K562 (cell line): ENCODE results near the gene DNMT1. TPM values are rescaled to one million over a fixed set of nuclear protein-coding genes. Genes with fewer than 3 reads are reported as not detected.
A peak's percentile ranks its signal among the peaks of the same experiment; 100 is the strongest.

Source experiments
- CCAR2 ChIP-seq: fragments of 200-400 bp; formaldehyde crosslinking; IDR thresholded peaks from 2 replicates; pipeline ENCODE4 v1.6.1; 2017; ENCODE audit warnings: mild to moderate bottlenecking, low read depth, low read length
- DPF2 ChIP-seq: fragments of 450-650 bp; IDR thresholded peaks from 2 replicates; pipeline ENCODE4 v1.6.1; 2016
- EGR1 ChIP-seq: fragments of 450-650 bp; conservative IDR thresholded peaks from 2 replicates; pipeline ENCODE4 v1.6.1; 2017; ENCODE audit warnings: mild to moderate bottlenecking
- ETV1 ChIP-seq: fragments of 450-650 bp; conservative IDR thresholded peaks from 2 replicates; pipeline ENCODE4 v1.6.1; 2016; ENCODE audit warnings: missing genetic modification characterization, control low read depth, low read depth, missing compliant biosample characterization
- GATAD2B ChIP-seq: fragments of 450-650 bp; IDR thresholded peaks from 2 replicates; pipeline ENCODE4 v1.6.1; 2017; ENCODE audit warnings: mild to moderate bottlenecking, borderline replicate concordance
- ILF3 ChIP-seq: fragments of 450-650 bp; IDR thresholded peaks from 2 replicates; pipeline ENCODE4 v1.6.1; 2018; ENCODE audit warnings: antibody characterized with exemption, mild to moderate bottlenecking, moderate library complexity, borderline replicate concordance
- L3MBTL2 ChIP-seq: fragments of 450-650 bp; IDR thresholded peaks from 2 replicates; pipeline ENCODE4 v1.6.1; 2016; ENCODE audit warnings: mild to moderate bottlenecking, moderate library complexity
- MIER1 ChIP-seq: fragments of 450-650 bp; IDR thresholded peaks from 2 replicates; pipeline ENCODE4 v1.6.1; 2016; ENCODE audit warnings: antibody characterized with exemption, mild to moderate bottlenecking, low read depth
- NCOR1 ChIP-seq: fragments of 450-650 bp; IDR thresholded peaks from 2 replicates; pipeline ENCODE4 v1.6.1; 2016; ENCODE audit warnings: mild to moderate bottlenecking, moderate library complexity
- NFIC ChIP-seq: fragments of 450-650 bp; IDR thresholded peaks from 2 replicates; pipeline ENCODE4 v1.6.1; 2017; ENCODE audit warnings: mild to moderate bottlenecking, inconsistent platforms
- PTBP1 ChIP-seq: fragments of 200-400 bp; formaldehyde crosslinking; IDR thresholded peaks from 2 replicates; pipeline ENCODE4 v1.6.1; 2017; ENCODE audit warnings: low read depth, low read length
- ZNF444 ChIP-seq: fragments of 250-450 bp; sonication (Bioruptor Pico); IDR thresholded peaks from 2 replicates; pipeline ENCODE4 v1.4.0; 2020; ENCODE audit warnings: mild to moderate bottlenecking, moderate library complexity
- ZNF57 ChIP-seq: fragments of 450-650 bp; formaldehyde crosslinking; IDR thresholded peaks from 2 replicates; pipeline ENCODE4 v1.4.0; 2020; ENCODE audit warnings: mild to moderate bottlenecking, moderate library complexity
- ZNF740 ChIP-seq, 3 experiments: fragments of 200-800 bp in 1 of 3; sonication (Bioruptor generic) in 1 of 3; sonication (generic) in 1 of 3; formaldehyde crosslinking in 1 of 3; IDR thresholded peaks; 2 replicates each; pipeline versions ENCODE4 v1.6.1 to v1.8.0; 2016 to 2022; ENCODE audit warnings: mild to moderate bottlenecking in 2 of 3, missing compliant biosample characterization in 2 of 3, missing genetic modification characterization in 2 of 3, missing genetic modification reagents in 1 of 3
- polyA plus RNA-seq, 8 experiments: library from polyadenylated mRNA; depleted of rRNA in 4 of 8; stranded (reverse) in 5 of 8; unstranded in 3 of 8; fragments of >200 nt; fragmentation: Nextera tagmentation in 2 of 8; fragmentation: Illumina TruSeq in 1 of 8; extraction: Ambion mirVana in 2 of 8; extraction: Trizol in 1 of 8; gene quantifications; 2 replicates each; pipeline versions ENCODE4 v1.2.1 to v1.2.3, GENCODE V29; 2011 to 2014; ENCODE audit warnings: inconsistent platforms in 1 of 8, missing spikeins in 1 of 8
- total RNA-seq, 7 experiments: library from RNA; depleted of rRNA in 6 of 7; stranded (reverse); fragments of >200 nt in 6 of 7; fragmentation: Illumina TruSeq in 2 of 7; extraction: Trizol in 2 of 7; gene quantifications; 2 replicates each; pipeline versions ENCODE4 v1.2.1 to v1.2.3, GENCODE V29; 2011 to 2021; ENCODE audit warnings: low replicate concordance in 1 of 7
- TF ChIP-seq, protein P1 (sequence below): fragments of 200-800 bp; sonication (Bioruptor generic); IDR thresholded peaks from 2 replicates; pipeline ENCODE4 v1.6.1; 2017; ENCODE audit warnings: missing genetic modification characterization, missing compliant biosample characterization
- TF ChIP-seq, protein P2 (sequence below): sonication (generic); formaldehyde crosslinking; IDR thresholded peaks from 2 replicates; pipeline ENCODE4 v1.5.0; 2020; ENCODE audit warnings: missing genetic modification reagents
- TF ChIP-seq, protein P3 (sequence below): fragments of 250-450 bp; sonication (Bioruptor Pico); IDR thresholded peaks from 2 replicates; pipeline ENCODE4 v1.5.1; 2021; ENCODE audit warnings: mild to moderate bottlenecking

The DNMT1 gene
- total and polyA plus RNA-seq, 9 of the 15 experiments (the other 6 are each of a cell fraction or from before 2014, with no cell fraction given): 80.1 to 271 (median 121) TPM

DNA sequence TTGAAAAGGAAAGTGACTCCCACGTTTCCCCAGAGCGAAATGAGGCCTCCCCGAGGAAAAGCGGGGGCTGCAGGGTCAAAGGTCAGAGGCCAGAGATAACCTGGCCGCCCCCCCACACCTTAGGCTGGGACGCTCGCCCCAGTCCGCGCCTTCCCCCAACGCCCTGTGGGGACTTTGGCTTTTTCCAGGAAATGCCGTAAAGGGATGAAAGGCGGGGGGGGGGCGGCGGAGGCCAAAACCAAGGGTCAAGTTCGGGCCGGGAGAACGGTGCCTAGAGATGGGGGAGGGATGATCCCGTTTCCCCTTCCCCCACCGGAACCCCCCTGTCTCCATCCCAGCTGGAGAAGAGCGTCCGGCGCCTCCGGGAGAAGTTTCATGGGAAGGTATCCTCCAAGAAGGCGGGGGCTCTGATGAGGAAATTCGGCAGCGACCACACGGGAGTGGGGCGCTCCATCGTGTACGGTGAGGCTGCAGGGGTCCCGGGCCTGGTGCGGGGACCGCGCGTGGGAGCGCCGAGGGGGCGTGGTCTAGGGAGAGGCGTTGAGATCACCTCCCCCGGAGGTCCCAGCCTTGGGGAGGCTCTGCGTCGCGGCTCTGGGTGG, 108.1 kb downstream of the DNMT1 start (continued):
- TF ChIP-seq, protein P1, sequence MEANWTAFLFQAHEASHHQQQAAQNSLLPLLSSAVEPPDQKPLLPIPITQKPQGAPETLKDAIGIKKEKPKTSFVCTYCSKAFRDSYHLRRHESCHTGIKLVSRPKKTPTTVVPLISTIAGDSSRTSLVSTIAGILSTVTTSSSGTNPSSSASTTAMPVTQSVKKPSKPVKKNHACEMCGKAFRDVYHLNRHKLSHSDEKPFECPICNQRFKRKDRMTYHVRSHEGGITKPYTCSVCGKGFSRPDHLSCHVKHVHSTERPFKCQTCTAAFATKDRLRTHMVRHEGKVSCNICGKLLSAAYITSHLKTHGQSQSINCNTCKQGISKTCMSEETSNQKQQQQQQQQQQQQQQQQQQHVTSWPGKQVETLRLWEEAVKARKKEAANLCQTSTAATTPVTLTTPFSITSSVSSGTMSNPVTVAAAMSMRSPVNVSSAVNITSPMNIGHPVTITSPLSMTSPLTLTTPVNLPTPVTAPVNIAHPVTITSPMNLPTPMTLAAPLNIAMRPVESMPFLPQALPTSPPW (CRISPR knock-in tag): peak; percentile 69
- TF ChIP-seq, protein P2, sequence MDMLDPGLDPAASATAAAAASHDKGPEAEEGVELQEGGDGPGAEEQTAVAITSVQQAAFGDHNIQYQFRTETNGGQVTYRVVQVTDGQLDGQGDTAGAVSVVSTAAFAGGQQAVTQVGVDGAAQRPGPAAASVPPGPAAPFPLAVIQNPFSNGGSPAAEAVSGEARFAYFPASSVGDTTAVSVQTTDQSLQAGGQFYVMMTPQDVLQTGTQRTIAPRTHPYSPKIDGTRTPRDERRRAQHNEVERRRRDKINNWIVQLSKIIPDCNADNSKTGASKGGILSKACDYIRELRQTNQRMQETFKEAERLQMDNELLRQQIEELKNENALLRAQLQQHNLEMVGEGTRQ (CRISPR knock-in tag): no peak
- no peak for TF ChIP-seq MIER1
- no peak for TF ChIP-seq L3MBTL2
- TF ChIP-seq, protein P3, sequence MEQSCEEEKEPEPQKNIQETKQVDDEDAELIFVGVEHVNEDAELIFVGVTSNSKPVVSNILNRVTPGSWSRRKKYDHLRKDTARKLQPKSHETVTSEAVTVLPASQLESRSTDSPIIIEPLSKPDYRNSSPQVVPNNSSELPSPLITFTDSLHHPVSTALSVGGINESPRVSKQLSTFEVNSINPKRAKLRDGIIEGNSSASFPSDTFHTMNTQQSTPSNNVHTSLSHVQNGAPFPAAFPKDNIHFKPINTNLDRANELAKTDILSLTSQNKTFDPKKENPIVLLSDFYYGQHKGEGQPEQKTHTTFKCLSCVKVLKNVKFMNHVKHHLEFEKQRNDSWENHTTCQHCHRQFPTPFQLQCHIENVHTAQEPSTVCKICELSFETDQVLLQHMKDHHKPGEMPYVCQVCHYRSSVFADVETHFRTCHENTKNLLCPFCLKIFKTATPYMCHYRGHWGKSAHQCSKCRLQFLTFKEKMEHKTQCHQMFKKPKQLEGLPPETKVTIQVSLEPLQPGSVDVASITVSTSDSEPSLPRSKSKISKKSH (CRISPR knock-in tag): no peak
- TF ChIP-seq PTBP1: no peak
- TF ChIP-seq NFIC: no peak
- no peak for TF ChIP-seq CCAR2
- no peak for TF ChIP-seq ZNF57
- TF ChIP-seq ZNF740 (CRISPR knock-in tag; IDR thresholded peaks at IDR 0.05): peak; percentile 98
- TF ChIP-seq ZNF740 (tag; IDR thresholded peaks at IDR 0.05): peak in 1 of 2 experiments; percentile 88; a peak in 2 of 4 replicates
- 0 out of 2 replicates have a peak, but pooled peaks have one; percentile 23 for TF ChIP-seq DPF2
- no peak for TF ChIP-seq GATAD2B
- TF ChIP-seq EGR1: peak; percentile 89
- TF ChIP-seq ZNF444 (CRISPR knock-in tag): no peak
- no peak for TF ChIP-seq ILF3
- TF ChIP-seq NCOR1: 0 out of 2 replicates have a peak, but pooled peaks have one; percentile 32
- peak; percentile 47 for TF ChIP-seq ETV1 (tag)
